22Rv1 (cell line): ENCODE measurements around the gene MACROH2A2.
"Not testable (repeated sequence)": the region's sequence is repeated elsewhere in the genome, so short reads cannot be mapped to it uniquely, and the experiment has no call there.

Experiments
- H3K27ac ChIP-seq: fragments of 450-650 bp; 2 replicates; pipeline ENCODE4 v1.5.1; 2017
- CTCF ChIP-seq: fragments of 450-650 bp; IDR thresholded peaks from 2 replicates; pipeline ENCODE4 v1.5.1; 2017; ENCODE audit warnings: mild to moderate bottlenecking
- ZFX ChIP-seq: fragments of 450-650 bp; IDR thresholded peaks from 2 replicates; pipeline ENCODE4 v1.6.1; 2017; ENCODE audit warnings: antibody characterized with exemption, borderline replicate concordance

Gene MACROH2A2

GRCh38 chr10:70068925-70069324 lies 16.3 kb downstream of the MACROH2A2 start:
- TF ChIP-seq ZFX (no peak), CTCF (no peak)
- H3K27ac ChIP-seq, result no peak overlapping the region

- no peak overlapping the region for H3K27ac ChIP-seq
- TF ChIP-seq ZFX (no peak), CTCF (no peak)
Measured at GRCh38 chr10:70069346-70069745, 16.7 kb downstream of the MACROH2A2 start.

- no peak for TF ChIP-seq CTCF
- no peak for TF ChIP-seq ZFX
- H3K27ac ChIP-seq, result no peak overlapping the region
Measured at GRCh38 chr10:70070834-70071233, 18.2 kb downstream of the MACROH2A2 start.

GRCh38 chr10:70074165-70074564 lies 21.5 kb downstream of the MACROH2A2 start:
- TF ChIP-seq CTCF, result no peak
- no peak for TF ChIP-seq ZFX
- H3K27ac ChIP-seq, result no peak overlapping the region

- H3K27ac ChIP-seq, result no peak overlapping the region
- no peak for TF ChIP-seq ZFX
- TF ChIP-seq CTCF, result no peak
Measured at GRCh38 chr10:70074971-70075370, 22.3 kb downstream of the MACROH2A2 start.

GRCh38 chr10:70078329-70078728 lies 25.7 kb downstream of the MACROH2A2 start:
- no peak for TF ChIP-seq CTCF
- TF ChIP-seq ZFX, result no peak

GRCh38 chr10:70078937-70079336 lies 26.3 kb downstream of the MACROH2A2 start:
- no peak overlapping the region for H3K27ac ChIP-seq
- TF ChIP-seq ZFX, result no peak
- no peak for TF ChIP-seq CTCF

More at GRCh38 chr10:70078329-70078728, 25.7 kb downstream of the MACROH2A2 start:
- H3K27ac ChIP-seq, result no peak overlapping the region

GRCh38 chr10:70080789-70081188 lies 28.1 kb downstream of the MACROH2A2 start:
- not testable (repeated sequence) for H3K27ac ChIP-seq
